ENCODE measurements around the gene SUSD1.
A peak's percentile ranks its signal among the peaks of the same experiment; 100 is the strongest.

SUSD1 gene

DNA sequence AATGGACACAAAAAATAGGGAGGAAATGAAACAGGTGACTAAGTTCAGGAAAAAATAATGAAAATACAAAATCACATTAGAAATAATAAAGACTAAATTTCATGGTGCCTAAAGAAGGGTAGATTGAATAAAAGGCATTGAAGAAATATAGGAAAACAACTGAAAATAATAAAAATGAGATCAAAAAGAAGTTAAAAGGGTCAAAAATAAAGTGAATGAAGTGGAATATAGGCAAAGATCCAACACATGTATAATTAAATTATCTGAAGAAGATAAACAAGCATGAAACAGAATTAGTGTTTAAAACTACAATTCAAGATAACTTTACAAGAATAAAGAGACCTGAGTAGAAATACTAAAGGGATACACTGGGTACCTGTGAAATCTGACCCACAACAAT, 87.6 kb downstream of the SUSD1 start:
- H3K4me3 ChIP-seq (ENCODE audit: low read length, poor library complexity, severe bottlenecking), result no peak overlapping the region
- no peaks in the 10 kb centered on the region for H3K27me3 ChIP-seq (ENCODE audit: insufficient read depth, low read length, poor library complexity, severe bottlenecking)
- TF ChIP-seq, protein P1, sequence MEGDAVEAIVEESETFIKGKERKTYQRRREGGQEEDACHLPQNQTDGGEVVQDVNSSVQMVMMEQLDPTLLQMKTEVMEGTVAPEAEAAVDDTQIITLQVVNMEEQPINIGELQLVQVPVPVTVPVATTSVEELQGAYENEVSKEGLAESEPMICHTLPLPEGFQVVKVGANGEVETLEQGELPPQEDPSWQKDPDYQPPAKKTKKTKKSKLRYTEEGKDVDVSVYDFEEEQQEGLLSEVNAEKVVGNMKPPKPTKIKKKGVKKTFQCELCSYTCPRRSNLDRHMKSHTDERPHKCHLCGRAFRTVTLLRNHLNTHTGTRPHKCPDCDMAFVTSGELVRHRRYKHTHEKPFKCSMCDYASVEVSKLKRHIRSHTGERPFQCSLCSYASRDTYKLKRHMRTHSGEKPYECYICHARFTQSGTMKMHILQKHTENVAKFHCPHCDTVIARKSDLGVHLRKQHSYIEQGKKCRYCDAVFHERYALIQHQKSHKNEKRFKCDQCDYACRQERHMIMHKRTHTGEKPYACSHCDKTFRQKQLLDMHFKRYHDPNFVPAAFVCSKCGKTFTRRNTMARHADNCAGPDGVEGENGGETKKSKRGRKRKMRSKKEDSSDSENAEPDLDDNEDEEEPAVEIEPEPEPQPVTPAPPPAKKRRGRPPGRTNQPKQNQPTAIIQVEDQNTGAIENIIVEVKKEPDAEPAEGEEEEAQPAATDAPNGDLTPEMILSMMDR (conservative IDR thresholded peaks at IDR 0.05; ENCODE audit: low read length), result no peak
- TF ChIP-seq EZH2phosphoT487 (IDR thresholded peaks at IDR 0.05; ENCODE audit: borderline replicate concordance), result no peak
- no peaks in the 10 kb centered on the region for H3F3A ChIP-seq (ENCODE audit: low read depth)
- no peaks in the 10 kb centered on the region for H4K20me1 ChIP-seq (ENCODE audit: insufficient read depth, low read length, poor library complexity, severe bottlenecking)
- H3K9me3 ChIP-seq (ENCODE audit: insufficient read depth, low read depth, low read length), result no peaks in the 10 kb centered on the region
- H3K36me3 ChIP-seq (ENCODE audit: insufficient read depth, low read length), result no peaks in the 10 kb centered on the region; the same call in 1 of the 2 replicates
- no peaks in the 10 kb centered on the region for H3K4me1 ChIP-seq (ENCODE audit: insufficient read depth, low read length, poor library complexity, severe bottlenecking)
- no peaks in the 10 kb centered on the region for H3K9me2 ChIP-seq (replicated peaks; ENCODE audit: low read depth, low read length)
- H3K4me2 ChIP-seq (ENCODE audit: low read depth, low read length, poor library complexity, severe bottlenecking), result no peak overlapping the region
- H3K79me2 ChIP-seq (ENCODE audit: insufficient read depth, low read length), result no peaks in the 10 kb centered on the region
- no peak overlapping the region for H3K9ac ChIP-seq (ENCODE audit: low read depth, low read length, poor library complexity, severe bottlenecking)
- no peak overlapping the region for H2AFZ ChIP-seq (ENCODE audit: low read length)

DNA sequence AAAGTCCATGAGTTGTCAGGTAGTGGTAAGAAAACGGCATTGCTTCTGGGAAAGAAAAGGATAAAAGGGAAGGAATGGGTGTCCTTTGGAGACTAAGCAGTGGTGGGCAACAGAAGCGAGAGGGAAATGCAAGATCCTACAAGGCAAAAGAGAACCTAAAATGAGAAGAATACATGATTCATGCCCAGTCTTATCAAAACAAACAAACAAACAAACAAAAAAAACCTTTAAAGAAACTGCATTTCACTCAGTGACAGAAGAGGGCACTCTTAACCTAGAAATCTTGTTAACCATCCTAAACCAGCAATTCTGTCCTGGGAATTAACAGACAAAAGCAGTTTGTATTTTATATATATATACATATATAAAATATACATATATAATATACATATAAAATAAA, 88.5 kb downstream of the SUSD1 start:
- no peaks in the 10 kb centered on the region for H3K79me2 ChIP-seq (ENCODE audit: insufficient read depth, low read length)
- H2AFZ ChIP-seq (ENCODE audit: low read length), result no peak overlapping the region
- H3K9me3 ChIP-seq (ENCODE audit: insufficient read depth, low read depth, low read length), result no peaks in the 10 kb centered on the region
- TF ChIP-seq, protein P1 (conservative IDR thresholded peaks at IDR 0.05; ENCODE audit: low read length), result peak; percentile 64
- TF ChIP-seq EZH2phosphoT487 (IDR thresholded peaks at IDR 0.05; ENCODE audit: borderline replicate concordance), result no peak
- H4K20me1 ChIP-seq (ENCODE audit: insufficient read depth, low read length, poor library complexity, severe bottlenecking), result no peaks in the 10 kb centered on the region
- no peaks in the 10 kb centered on the region for H3F3A ChIP-seq (ENCODE audit: low read depth)
- H3K9me2 ChIP-seq (replicated peaks; ENCODE audit: low read depth, low read length), result no peaks in the 10 kb centered on the region
- no peaks in the 10 kb centered on the region for H3K4me1 ChIP-seq (ENCODE audit: insufficient read depth, low read length, poor library complexity, severe bottlenecking)
- H3K4me2 ChIP-seq (ENCODE audit: low read depth, low read length, poor library complexity, severe bottlenecking), result no peak overlapping the region
- H3K27me3 ChIP-seq (ENCODE audit: insufficient read depth, low read length, poor library complexity, severe bottlenecking), result no peaks in the 10 kb centered on the region
- H3K9ac ChIP-seq (ENCODE audit: low read depth, low read length, poor library complexity, severe bottlenecking), result no peak overlapping the region
- no peak overlapping the region for H3K4me3 ChIP-seq (ENCODE audit: low read length, poor library complexity, severe bottlenecking)
- H3K36me3 ChIP-seq (ENCODE audit: insufficient read depth, low read length), result no peaks in the 10 kb centered on the region; the same call in 1 of the 2 replicates

DNA sequence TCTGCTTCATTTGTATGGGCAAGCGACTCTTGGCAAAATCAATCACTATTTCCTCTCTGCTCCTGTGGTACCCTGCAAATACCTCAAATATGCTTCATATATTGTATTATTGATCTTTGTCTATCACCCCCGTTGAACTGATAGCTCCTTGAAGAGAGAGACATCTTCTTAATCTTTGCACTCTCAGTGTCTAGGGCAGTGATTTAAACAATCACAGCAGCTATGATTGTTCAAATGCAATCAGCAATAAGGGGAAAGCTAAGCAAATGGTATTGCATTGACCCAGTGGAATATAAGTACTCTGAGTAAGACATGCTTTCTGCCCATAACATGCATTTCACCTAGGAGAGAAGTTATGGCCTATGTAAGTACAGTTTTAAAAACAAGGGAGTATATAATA, 90.2 kb downstream of the SUSD1 start:
- Histone ChIP-seq H3K9me3 (ENCODE audit: insufficient read depth, low read depth, low read length) (no peaks in the 10 kb centered on the region), H3K9me2 (replicated peaks; ENCODE audit: low read depth, low read length) (no peaks in the 10 kb centered on the region), H3K9ac (ENCODE audit: low read depth, low read length, poor library complexity, severe bottlenecking) (no peak overlapping the region), H2AFZ (ENCODE audit: low read length) (no peak overlapping the region), H4K20me1 (ENCODE audit: insufficient read depth, low read length, poor library complexity, severe bottlenecking) (no peaks in the 10 kb centered on the region), H3K4me1 (ENCODE audit: insufficient read depth, low read length, poor library complexity, severe bottlenecking) (no peaks in the 10 kb centered on the region), H3K36me3 (ENCODE audit: insufficient read depth, low read length) (no peaks in the 10 kb centered on the region; the same call in 1 of the 2 replicates), H3K4me2 (ENCODE audit: low read depth, low read length, poor library complexity, severe bottlenecking) (no peak overlapping the region), H3F3A (ENCODE audit: low read depth) (no peaks in the 10 kb centered on the region), H3K27me3 (ENCODE audit: insufficient read depth, low read length, poor library complexity, severe bottlenecking) (no peaks in the 10 kb centered on the region), H3K79me2 (ENCODE audit: insufficient read depth, low read length) (no peaks in the 10 kb centered on the region), H3K4me3 (ENCODE audit: low read length, poor library complexity, severe bottlenecking) (no peak overlapping the region)
- TF ChIP-seq, protein P1 (conservative IDR thresholded peaks at IDR 0.05; ENCODE audit: low read length), result no peak
- no peak for TF ChIP-seq EZH2phosphoT487 (IDR thresholded peaks at IDR 0.05; ENCODE audit: borderline replicate concordance)

Measured in Loucy (cell line).